Activated effector memory CD4-positive, alpha-beta T cell treated with anti-CD3 and anti-CD28 coated beads, Interleukin-2, amount 50 U/mL, for 16 hours (primary cell): ENCODE measurements around the gene SLC37A1.

Source experiments
- DNase-seq: peaks from one replicate; pipeline ENCODE4 v3.0.0-alpha.2; 2020

Gene SLC37A1

DNA sequence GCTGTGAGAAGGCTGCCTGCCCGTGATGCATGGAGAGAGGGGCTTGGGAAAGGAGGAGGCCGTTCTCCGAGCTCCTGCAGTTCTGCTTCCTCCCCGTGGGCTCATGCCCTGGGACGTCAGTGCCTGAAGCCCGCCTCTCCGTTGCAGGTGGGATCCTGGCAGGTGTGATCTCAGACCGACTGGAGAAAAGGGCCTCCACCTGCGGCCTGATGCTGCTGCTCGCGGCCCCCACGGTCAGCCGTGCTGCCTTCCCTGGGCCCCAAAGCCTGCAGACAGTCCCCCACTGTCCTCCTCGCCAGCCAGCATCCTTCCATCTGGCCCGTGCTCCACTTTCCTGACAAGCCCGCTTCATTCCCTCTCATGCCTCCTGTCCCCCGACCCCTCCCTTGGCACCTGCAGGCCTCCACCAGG, 50.9 kb downstream of the SLC37A1 start:
- DNase-seq: peak; percentile 42

DNA sequence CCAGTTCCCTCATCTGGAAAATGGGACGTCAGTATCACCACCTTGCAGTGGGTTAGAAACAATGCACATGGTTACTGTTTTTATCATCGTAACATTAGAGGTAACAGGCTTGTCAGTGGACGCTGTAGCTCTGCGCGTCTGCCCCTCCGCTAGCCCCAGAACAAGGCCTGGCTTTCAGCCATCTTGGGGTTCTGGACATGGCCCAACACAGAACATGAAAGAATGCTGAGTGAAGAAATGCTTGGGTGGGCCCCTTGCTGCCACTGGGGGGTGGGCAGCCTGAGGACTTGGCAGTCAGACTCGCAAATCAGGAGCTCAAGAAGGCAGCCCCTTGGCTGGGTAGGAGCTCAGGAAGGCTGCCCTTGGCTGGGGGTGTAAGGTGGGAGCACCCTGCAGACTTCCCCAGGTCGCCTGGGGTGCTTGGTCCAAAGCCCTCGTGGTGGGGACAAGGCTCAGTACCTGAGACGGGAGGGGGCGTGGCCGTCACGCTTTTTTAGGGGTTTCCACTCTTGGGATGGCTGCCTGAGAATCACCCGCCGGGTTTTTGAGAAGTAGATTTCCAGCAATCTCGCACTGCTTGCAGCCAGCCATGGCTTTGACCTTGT, 51.7 kb downstream of the SLC37A1 start:
- peak; percentile 38 for DNase-seq

DNA sequence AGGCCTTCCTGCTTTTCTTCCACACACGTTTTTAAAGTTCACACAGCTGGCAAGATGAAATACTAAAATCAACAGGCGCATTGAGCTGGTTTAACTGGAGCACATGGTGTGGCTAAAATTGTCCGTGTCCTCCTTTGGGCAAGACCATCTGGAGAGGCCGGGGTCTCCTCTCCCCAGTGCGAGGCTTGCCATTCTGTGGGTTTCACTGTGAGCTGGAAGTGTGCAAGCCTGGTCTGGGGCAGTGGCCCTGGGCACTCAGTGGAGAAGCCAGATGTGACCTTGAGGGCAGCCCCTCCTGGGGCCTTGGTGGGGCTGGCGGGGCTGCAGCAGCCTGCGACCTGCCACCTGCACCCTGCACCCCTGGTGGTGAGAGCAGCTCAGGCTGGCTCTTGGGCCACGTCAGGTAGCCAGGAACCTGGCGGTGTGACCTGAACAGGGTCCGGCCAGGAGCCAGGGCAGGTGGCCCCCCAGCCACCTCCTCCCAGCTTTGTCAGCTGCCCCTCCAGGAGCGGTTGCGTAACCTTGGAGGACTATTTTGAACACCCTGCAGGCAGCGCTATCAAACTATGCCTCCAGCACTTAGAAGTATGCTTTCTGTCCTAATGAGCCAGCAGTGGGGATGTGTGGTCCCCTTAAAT, 52.4 kb downstream of the SLC37A1 start:
- DNase-seq: peak; percentile 59

DNA sequence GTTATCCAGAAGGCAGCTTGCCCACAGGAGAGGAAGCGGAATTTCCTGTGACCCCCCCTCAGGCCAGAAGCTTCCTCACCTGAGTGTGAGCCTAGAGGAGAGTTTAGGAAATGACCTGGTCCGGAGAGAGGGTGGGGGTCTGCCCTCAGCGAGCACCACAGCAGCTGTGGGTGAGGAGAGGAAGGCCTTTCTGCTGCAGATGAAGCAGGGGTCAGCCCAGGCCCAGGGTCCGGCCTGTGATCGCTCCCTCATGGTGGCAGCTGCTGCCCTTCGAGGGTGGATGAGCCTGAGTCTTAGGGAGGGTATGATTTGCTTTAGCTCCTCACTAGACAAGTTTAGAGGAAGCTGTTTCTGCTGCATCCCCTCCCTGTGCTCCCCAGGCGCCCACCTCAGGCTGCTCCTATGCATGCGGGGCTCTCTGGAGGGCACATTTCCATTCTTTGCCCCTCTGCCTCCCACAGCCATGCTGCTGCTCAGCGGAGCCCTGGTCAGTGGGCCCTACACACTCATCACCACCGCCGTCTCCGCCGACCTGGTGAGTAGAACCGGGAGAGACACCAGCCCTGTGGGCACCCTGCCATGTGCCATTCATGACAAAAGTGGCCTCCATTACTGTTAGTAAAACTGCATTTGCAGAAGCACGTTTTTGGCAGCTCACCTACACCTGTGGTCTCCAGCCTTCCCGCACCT, 53.0 kb downstream of the SLC37A1 start:
- DNase-seq: peak; percentile 52

DNA sequence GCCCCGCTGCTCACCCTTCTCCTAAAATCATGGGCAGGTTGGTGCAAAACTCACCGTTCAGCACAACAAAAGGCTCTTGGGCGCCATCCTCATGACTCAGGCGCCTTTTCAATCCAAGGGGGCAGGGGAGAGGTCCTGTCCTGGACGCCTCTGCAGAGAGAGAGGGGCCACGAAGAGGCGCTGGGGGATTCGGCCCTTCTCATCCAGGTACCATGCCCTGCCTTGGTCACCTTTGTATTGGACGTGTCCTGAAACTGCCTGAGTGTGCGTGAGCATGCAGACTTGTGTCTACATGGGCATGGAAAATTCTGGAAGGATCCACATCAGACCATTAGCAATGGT, 53.5 kb downstream of the SLC37A1 start:
- peak; percentile 38 for DNase-seq

DNA sequence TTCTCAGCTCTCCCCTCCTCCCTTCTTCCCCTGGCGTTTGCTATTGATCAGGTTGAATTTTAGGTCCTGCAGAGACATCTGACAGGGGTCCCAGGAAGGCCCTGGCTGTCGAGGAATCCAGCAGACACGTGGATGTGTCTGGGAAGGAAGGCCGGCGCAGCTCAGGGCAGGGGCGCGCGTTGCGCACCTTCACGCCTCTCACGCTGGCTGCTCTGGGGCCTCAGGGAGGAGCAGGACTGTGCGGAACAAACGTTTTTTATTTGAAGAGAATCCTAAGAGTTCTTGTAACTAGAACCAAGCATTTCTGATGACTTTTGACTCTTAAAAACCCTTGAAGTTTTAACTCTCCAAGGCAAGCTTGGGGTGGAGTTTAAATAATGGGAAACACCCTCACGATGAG, 54.2 kb downstream of the SLC37A1 start:
- DNase-seq: peak; percentile 14

DNA sequence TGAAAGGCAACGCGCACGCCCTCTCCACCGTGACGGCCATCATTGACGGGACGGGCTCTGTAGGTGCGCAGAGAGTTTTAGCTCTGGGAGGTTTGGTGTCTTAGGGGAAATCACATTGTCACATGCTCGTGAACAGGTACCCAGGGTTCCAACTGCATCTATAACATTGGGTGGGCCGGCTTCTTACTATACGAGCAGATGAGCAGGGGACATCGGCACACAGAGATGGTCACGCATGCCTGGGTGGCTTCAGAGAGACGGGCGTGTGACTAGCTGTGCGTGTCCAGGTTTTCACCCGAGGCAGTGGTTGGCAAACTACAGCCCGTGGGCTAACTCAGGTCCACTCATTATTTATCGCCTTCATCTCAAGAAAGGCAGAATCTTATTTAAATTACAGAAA, 54.7 kb downstream of the SLC37A1 start:
- DNase-seq: peak; percentile 43

DNA sequence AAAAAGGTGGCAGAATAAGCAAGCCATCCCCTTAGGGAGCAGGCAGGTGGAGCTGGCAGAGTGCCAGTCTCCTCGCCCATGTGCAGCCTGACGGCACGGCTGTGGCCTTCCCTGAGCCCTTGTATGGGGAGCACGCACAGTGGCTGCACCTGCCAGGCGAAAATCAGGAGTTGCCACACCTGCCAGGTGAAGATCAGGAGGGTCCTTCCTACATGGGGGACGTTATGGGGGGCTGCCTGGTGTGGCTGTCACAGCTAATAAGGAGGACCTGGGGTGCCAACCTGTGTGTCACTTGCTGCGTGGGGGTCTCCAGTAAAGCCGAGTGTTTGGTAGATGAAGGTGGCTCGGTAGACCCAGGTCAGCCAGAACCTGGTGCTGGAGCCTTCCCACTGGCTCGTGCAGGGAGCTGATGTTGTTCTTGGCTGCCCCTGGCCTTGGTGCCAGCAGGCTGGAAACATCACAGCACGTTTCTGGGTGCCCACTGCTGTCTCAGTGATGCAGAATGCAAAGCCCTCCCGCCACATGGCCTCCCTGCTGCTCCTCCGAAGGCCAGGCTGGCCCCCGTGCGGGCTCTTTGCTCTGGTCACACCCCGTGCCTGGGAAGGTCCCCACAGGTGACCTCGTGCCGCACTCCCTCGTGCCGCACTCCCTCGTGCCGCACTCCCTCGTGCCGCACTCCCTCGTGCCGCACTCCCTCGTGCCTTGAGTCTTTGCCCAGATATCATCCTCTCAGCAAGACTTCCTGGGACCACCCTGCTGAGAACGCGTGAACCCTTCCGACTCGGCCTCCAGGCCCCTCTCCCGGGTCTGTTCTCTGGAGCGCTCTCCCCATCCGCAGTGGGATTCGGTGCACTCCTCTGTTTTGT, 55.4 kb downstream of the SLC37A1 start:
- peak; percentile 56 for DNase-seq

DNA sequence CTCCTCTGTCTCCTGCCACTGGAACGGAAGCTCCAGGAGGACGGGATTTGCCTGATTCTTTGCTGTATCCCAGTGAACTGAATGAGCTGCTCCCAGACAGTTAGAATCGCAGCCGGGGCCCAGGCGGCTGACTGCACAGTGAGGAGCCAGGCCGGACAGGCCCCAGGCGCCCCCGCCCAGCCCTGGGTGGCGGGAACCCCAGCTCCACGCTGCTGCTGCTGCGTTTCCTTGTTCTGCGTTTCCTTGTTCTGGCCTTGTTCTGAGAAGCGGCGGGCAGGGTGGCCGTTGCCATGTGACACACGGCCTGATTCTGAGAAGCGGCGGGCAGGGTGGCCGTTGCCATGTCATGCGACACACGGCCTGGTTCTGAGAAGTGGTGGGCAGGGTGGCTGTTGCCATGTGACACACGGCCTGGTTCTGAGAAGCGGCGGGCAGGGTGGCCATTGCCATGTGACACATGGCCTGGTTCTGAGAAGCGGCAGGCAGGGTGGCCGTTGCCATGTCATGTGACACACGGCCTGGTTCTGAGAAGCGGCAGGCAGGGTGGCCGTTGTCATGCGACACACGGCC, 56.2 kb downstream of the SLC37A1 start:
- DNase-seq: no peak

DNA sequence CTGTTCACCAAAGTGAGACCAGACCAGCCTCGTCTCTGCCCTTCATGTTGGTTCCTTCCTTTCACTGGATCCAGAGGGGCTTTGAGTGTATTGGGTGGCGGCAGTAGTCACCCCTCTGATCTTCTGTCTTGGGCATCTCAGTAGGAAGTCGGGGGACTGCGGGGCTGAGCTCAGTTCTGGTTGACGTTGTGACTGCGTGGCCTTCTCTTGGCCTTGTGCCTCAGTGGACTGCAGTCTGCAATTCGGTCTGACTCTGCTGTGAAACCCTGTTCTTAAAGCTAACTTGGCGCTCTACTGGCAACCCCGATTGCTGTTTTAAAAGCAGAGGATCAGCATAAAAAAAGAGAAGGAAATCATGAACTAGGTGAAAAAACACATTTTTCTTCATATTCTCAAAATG, 56.7 kb downstream of the SLC37A1 start:
- DNase-seq: peak; percentile 13

DNA sequence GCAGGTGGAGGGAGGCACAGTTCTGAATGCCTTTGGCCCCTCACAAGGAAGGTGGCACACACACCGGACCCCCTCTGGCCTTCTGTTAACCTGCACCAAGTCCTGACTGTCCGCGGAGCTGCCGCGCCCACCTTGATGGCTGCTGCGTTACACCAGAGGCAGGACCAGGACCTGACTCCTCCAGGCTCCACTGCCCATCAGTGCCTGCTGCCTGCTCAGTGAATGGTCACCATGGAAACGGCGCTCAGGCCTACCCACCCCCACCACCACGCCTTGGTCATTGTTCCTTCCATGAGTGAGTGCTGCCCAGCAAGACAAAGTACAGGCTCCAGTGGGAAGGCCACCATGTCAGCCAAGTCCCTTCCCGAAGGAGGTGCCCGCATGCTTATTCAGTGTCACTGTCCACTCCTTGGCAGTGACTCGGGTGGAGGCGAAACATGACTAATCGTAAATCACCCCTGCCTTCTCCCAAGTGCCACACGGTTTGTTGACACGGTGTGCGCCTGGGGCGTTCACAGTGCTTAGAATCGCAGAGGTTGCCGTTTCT, 57.3 kb downstream of the SLC37A1 start:
- peak; percentile 46 for DNase-seq

DNA sequence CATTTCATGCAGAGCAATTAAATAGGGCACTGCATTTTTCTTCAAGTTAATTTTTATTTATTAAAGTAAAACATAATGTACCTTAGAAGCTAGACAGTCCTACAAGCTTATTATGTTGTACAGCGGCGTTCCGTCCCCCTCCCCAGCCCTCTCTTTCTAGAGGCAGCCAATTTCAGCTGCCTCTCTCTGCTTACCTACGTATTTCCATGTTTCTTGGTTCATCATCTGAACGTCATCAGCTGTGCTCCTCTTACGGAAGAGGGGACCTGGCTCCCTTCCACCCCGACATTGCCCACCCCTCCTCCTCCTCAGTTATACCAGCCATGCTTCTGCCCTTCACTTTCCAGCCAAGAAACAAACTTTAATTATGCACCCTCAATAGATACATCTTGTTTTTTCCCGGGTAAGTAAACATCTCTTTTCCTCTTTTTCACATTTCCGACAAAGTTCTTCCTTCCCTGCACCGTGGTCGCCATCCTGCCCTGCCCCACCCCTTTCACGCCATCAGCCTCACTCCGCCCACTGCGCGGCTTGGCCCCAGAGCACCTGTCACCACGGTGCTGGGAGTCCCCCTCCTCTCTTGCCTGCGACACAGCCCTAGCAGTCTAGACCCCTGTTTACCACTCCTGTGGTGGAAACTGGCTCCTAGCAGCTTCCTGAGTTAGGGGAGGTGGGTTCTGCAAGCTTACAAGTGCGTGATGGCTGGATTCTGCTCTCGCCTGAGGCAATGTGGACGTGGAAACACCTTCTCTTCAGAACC, 57.9 kb downstream of the SLC37A1 start:
- DNase-seq: no peak

DNA sequence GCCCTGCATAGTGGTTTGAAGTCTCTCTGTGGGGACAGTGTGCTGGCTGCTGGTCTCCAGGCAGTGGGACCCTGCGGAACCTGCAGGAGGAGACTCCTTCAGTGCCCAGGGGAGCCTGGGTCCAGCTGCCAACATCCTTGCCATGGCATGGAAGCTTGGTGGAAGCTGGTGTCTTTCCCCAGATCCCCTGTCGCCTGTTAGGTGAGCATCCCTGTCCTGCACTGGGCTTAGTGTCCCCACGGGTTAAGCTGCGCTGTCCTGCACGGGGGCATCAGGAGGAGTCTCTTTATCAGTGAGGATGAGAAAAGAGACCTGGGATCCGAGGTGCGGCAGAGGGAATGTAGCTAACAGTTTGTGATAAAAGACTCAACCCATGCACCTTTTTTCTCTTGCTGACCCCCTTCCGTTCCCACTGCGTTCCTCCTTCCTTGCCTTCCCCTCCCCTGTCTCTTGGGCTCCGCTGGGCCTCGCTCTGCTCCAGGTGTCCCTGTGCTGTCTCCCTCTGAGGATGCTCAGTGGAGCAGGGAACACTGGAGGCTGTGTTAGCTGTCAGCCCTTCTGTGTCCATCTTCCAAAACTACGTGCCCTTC, 59.3 kb downstream of the SLC37A1 start:
- DNase-seq: peak; percentile 28

DNA sequence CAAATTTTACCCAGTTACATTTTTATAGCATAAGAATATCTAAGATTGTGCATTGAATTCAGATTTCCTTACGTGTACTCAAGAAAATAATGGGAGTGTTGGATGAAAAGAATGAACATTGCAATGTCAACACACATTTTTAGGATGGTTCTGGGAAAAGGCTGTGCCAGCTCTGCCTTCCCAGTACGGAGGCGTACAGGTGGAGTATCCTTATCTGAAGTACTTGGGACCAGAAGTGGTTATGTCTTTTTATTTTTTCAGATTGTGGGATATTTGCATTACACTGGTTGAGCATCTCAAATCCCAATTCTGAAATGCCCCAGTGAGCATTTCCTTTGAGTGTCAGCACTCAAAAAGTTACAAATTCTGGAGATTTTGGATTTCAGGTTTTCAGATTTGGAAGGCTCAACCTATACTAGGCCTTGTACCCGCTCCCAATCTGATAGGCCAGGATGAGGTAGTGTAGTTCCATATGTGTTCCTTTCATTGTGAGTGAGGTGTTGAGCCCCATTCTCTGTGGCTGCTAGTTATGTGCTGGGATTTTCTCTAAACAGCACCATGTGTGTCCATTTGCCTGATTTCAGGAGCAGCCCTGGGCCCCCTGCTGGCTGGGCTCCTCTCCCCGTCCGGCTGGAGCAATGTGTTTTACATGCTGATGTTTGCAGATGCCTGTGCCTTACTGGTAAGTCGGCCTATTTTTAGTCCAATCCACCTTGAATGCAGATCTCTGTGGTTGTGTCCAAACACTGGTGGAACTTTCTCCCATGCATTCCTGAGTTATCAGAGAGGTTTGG, 60.8 kb downstream of the SLC37A1 start:
- DNase-seq: peak; percentile 42

DNA sequence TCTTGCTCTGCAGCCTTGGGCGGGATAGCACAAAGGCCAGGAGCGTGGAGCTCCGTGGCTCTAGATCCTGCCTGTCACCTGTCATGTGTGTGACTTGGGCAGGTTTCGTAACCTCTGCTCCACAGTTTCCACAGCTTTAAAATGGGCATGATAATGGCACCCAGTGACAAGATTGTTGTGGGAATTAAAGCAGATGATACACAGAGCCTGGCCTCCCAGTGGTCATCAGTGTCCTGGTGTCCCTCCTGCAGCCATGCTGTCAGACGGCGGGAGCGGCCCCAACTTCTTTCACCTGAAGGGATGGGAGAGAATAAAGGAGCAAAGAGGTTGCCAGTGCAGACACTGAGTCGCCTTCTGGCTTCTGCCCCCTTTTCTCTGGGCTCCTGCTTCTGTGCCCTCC, 61.5 kb downstream of the SLC37A1 start:
- peak; percentile 42 for DNase-seq

DNA sequence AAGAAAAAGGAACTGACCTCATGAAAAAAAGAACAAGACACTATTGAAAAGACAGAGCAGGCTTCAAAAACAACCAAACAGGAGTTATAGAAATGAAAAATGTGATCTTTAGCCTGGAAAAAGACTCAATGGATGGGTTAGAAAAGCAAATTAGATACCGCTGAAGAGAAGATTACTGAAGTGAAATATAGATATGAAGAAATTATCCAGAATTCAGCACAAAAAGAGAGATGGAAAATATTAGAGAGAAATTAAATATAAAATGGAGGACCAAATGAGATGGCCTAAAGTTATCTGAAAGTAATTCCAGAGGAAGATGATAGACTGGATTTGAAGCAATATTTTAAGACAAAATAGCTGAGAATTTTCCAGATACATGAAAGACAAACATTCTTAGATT, 63.0 kb downstream of the SLC37A1 start:
- no peak for DNase-seq

DNA sequence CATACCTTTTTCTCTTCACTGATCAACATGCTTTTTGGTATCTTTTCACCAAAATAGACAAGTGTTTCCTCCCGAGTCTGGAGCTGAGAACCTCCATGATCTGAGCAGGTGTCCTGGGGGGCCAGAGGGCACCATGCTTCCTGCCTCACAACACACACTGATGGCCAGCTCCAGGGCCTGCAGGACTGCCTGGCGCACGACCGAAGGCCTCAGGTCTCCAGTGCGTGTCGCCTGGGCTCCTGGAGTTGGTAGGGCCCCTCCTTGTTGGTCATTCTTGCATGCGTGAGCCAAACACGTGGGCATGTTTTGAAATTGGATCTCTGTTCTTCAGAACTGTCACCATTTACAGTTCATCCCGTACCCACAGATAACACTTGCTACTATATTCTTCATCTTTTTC, 64.4 kb downstream of the SLC37A1 start:
- peak; percentile 60 for DNase-seq

DNA sequence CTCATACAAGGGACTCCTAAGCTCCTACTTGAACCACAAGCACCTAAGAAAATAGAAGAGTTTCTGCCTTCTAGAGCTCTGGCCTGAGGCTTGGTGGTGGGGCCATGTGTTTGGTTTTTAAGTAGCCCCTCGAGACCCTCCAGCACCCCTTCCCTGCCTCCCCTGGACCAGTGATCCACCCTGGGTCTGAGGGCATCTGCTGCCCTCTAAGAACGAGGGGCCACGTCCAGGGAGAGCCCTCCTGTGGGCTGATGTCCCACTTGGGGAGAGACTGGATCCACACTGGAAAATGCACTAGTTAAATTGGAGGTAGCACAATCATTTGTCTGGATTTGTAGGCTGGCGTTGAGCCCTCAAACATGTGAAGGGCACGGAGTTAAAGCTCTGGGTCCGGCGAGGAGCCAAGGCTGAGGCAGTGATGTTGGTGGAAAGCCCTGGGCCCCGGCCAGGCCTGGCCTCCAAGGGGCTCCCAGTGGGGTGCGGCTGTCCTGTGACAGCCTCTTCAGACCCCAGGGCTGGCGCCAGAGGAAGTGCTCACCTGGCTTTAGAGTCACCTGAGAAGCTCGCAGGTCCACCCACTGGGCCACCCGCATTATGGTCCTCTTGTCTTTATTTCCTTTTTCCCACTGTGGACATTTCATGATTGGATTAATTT, 65.2 kb downstream of the SLC37A1 start:
- DNase-seq: peak; percentile 33

DNA sequence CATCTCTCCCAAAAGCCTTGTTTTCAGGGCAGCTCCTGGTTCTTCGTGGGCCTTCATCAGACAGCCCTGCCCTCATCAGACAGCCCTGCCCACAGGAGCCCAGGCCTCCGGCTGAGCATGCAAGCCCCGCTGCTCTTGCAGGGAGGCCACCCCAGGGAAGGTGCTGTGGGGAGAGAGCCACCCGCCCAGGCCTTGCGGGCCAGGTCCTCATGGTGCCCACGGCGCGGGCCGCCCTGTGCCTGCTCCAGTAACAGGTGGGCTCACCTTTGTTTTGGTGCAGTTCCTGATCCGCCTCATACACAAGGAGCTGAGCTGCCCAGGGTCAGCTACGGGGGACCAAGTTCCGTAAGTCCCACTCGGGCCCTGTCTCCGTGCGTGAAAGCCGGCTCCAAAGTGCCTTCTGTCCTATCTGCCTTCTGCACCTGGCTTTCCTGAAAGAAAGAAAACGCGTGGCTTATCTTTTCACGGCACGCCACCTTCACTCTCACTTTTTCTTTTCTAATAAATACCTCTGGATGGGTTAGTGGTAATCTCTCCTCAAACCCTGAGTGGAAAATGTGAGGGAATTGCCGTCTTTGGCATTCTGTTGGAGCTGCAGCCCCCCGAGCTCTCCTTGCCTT, 65.9 kb downstream of the SLC37A1 start:
- peak; percentile 53 for DNase-seq
